Measurements from ENCODE around the gene ZDHHC11.
"Not testable (repeated sequence)": the region's sequence is repeated elsewhere in the genome, so short reads cannot be mapped to it uniquely, and the experiment has no call there.

The ZDHHC11 gene

DNA sequence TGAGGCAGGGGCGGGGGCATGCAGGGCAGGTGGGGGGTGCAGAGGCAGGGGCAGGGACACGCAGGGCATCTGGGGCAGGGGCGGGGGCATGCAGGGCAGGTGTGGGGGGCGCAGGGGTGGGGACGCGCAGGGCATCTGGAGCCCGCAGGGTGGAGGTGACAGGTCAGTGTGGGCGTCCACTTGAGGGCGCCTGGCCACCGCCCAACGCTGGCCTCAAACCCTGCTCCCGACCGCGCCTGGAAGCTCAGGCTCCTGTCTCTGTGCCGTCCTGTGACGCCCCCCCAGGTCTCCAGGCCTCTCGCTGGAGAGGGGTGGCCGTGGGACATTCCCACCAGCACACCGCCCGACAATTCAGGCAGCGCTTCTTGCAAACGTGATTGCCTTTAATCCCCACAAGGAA lies 6.9 kb downstream of the ZDHHC11 start:
- not testable (repeated sequence) for DNase-seq (ENCODE audit: low read depth)

DNA sequence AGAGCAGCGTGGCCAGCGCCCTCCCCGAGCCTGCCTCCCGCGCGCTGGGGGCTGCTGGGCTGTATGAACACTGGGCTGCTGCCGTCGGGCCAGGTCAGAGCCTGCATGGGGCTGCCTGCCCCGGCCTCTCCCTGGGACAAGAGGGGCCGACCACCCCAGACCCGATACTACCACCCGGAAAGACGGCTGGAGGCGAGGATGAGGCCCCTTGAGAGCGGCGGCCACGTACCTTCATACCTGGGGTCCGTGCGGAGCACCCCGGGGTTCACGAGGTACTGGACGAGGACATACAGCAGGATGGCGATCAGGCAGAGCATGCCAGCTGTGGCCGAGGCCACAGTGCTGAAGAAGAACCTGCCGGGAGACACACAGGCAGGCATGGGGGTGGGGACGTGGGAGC lies 7.4 kb downstream of the ZDHHC11 start:
- not testable (repeated sequence) for DNase-seq (ENCODE audit: low read depth)

DNA sequence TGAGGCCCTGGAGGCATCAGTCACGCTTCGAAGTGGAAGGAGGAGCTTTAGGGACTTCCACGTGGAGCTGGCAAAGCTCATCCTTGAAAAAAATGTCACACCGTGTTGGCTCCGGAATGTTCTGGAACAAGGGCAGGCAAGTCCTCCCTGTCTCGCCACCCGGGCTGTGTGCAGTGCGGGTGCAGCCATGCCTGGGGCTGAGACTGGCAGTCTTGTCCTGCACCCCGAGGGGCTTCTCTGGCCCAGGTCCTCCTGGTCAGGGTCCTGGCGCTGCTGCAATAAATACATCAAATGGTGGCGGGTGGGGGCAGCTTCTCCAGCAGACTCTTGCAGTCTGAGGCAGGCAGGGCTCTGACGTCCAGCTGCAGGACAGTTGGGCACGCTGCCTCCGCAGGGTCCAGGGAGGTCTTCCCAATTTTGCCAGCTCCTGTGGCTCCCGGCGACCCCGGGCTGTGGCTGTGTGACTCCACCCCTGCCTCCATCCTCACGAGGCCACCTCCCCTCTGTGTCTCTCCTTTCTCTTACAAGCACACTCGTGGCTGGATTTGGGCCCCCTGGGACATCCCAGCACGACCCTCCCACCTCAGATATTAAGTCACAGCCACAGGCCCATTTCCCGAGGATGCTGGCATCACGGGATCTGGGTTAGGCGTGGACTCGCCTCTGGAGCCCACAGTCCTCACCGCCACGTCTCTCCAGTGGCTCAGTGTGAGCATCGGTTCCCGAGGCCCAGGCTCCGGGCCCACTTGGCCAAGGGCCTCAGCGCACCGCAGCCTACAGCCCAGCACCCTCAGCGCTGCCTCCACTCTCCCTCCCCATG lies 8.2 kb downstream of the ZDHHC11 start:
- not testable (repeated sequence) for DNase-seq (ENCODE audit: low read depth)

DNA sequence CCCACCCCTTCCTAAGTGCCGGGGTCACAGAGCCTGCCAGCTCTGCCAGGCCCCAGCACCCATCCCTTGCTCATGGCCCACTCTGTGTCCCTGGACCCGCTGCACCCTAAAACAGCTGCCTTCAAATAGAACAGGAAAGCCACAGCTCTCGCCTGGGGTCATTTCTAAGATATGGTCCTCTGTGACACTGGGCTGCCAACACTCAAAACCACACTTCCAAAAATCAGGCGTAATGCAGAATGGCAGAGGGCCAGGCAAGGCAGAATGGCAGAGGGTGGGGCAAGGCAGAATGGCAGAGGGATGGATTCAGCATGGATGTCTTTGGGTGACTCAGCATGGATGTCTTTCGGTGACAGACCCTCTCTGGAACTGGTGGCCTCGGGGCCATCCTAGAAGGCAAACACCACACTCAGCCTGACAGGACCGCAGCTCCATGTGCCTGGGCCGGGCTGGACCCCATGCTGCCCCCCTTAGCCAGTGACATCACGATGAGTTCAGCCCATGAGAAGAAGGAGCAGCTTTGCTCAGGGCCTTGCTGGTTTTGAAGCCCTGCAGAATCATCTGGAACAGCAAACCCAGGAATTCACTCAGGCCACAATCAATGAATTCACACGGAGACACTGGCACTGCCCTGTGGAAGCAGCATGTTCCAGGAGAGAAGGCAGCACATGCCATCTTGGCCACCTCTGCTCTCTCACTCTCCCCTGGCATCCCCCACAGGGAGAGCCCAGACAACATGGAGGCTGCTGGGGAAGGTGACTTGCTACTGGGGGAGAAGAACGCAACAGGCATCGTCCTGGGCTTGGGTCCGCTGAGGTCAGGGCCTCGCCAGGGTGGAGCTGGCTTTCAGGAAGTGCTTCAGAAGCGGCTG lies 9.0 kb downstream of the ZDHHC11 start:
- not testable (repeated sequence) for DNase-seq (ENCODE audit: low read depth)

DNA sequence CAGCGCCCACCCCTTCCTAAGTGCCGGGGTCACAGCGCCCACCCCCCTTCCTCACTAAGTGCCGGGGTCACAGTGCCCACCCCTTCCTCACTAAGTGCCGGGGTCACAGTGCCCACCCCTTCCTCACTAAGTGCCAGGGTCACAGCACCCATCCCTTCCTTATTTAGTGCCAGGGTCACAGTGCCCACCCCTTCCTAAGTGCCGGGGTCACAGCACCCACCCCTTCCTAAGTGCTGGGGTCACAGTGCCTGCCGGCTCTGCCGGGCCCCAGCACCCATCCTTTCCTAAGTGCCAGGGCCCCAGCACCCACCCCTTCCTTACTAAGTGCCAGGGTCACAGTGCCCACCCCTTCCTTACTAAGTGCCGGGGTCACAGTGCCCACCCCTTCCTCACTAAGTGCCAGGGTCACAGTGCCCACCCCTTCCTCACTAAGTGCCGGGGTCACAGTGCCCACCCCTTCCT lies 9.8 kb downstream of the ZDHHC11 start:
- DNase-seq (ENCODE audit: low read depth): not testable (repeated sequence)

DNA sequence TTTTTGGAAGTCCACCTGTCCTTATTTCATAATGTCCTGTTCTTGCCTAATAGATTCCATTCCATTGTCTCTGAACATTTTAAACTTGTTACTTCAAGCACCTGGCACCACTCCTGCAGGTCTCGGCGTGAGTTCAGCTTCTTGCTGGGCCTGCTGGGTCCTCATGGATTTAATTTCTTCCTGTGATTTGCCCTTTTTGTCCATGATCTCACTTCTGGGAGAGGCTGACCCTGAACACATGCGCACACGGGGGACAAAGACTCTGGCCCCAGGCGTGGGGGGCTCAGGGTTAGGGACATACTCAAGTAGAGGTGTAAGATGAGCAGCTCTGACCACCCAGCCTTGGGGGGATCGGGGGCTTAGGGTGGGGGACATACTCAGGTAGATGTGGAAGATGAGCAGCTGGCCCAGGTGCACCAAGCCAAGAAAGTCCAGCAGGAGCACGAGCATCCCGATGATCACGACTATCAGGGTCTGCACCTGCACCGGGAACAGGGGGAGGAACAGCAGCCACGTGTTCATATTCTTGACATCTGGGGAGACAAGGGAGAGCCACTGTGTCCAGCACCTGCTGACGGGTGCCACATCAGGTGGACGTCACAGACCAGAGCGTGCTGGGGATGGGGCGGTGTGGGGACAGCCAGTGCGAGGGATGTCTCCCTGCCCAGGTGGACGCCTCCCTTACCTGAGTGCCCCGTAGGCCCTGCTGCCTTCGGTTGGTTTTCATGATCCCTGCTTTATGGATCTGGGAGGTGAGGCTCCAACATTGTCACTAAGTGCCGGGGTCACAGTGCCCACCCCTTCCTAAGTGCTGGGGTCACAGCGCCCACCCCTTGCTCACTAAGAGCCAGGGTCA lies 10.4 kb downstream of the ZDHHC11 start:
- DNase-seq (ENCODE audit: low read depth): not testable (repeated sequence)

DNA sequence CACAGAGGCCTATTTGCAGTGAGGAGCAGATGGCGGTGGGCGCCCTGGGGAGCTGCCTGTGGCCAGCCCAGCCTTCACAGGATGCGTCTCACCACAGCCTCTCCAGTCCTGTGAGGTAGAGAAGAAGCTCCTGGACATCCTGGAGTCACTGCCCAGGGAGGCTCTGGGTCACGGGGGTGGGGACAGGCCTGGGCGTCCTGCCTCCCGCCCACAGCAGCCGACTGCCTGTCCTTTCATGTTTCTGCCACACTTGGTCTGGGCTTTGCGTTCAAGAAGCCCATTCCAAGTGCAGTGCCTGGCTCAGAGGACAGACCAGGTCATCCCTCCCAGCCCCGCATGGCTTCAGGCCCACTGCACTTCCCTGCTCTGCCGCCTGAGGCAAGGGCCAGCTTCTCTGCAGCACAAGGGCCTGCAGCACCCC lies 12.3 kb downstream of the ZDHHC11 start:
- DNase-seq (ENCODE audit: low read depth): not testable (repeated sequence)

DNA sequence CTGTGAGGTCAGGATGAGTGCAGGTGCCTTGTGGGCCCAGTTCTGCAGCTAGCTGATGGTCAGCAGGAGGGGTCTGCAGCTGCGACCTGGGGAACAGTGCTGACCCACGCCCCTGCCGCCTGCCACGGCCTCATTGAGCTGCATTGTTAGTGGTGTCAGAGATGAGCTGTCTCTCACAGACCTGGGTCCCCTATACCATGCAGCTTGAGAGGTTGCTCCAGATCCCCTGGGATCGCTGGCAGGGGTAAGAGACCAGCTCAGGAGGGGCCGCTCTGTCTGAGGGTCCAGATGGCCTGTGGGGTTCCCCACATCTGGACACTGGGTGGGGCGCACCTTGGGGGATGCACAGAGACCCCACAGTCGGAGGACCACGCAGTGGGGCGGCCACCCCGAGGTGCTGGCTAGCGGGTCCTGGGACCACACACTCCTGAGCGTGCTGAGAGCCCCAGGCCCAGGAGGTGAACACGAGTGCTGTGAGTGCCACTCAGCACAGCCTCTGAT lies 13.1 kb downstream of the ZDHHC11 start:
- not testable (repeated sequence) for DNase-seq (ENCODE audit: low read depth)

DNA sequence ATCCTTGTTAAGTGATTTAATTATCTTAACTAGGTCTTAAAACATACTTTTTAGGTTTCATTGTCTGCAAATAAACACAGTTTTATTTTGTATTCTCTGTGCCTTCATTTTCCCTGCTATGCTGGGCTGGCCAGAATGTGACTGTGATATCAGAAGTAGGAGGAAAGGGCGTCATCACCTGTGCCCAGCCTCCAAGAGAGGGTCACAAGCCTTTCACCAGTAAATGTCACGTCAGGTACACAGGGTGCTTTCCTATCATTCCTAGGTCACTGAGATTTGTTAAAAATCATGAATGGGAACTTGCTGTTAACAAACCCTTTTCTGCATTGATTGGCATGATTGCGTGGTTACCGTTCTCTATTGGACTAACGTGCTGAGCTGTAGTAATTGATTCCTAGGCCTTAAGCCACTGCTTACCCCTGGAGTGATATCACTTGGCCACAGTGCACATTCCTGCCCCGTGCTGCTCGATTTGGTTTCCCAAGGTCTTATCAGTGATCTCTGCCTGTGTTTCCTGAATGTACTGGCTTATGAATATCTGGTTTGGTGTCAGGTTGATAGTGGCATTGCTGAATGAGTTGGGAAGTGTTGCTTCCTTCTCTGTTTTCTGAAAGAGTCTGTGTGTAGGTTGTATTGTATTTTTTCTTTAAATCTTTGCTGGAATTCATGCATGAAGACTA lies 14.7 kb downstream of the ZDHHC11 start:
- not testable (repeated sequence) for DNase-seq (ENCODE audit: low read depth)

DNA sequence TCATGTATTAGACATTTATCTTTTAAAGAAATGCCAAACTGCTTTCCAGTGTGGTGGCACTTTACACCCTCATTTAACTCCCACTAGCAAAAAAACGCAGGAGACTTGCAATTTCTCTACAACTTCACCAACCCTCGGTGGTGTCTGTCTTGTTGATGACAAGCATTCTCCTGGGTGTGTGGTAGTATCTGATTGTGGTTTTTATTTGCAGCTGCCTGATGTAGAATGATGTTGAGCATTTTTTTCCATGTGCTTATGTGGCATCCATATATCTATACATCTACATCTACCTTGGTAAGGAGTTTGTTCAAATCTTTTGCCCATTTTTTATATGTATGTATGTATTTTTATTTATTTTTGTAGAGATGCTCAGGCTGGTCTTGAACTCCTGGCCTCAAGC lies 16.8 kb downstream of the ZDHHC11 start:
- DNase-seq (ENCODE audit: low read depth): not testable (repeated sequence)

DNA sequence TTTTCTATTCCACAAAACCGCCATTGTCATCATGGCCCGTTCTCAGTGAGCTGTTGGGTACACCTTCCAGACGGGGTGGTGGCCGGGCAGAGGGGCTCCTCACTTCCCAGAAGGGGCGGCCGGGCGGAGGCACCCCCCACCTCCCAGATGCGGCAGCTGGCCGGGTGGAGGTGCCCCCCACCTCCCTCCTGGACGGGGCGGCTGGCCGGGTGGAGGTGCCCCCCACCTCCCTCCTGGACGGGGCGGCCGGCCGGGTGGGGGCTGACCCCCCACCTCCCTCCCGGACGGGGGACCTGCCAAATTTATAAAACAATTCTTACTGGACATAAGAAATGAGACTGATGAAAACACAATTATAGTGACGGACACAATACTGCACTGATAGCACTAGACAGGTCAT lies 22.6 kb downstream of the ZDHHC11 start:
- not testable (repeated sequence) for DNase-seq (ENCODE audit: low read depth)

DNA sequence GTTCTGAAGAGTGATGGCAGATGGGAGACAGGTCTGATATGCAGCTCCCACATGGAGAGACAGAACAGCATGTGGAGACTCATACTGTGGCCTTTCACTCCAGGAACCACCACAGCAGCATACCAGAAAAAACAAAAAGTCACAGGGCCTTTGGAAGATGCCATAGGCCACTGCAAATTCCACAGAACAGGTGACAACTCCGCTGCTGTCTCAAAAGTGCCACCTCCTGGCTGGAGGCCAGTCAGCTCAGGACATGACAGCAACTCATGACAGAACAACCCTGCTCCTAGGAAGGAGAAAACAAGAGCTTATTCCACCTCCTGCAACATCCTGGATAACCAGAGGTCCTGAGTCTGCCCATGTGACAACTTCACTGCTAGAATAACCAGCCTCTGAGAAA lies 25.2 kb downstream of the ZDHHC11 start:
- DNase-seq (ENCODE audit: low read depth): not testable (repeated sequence)

DNA sequence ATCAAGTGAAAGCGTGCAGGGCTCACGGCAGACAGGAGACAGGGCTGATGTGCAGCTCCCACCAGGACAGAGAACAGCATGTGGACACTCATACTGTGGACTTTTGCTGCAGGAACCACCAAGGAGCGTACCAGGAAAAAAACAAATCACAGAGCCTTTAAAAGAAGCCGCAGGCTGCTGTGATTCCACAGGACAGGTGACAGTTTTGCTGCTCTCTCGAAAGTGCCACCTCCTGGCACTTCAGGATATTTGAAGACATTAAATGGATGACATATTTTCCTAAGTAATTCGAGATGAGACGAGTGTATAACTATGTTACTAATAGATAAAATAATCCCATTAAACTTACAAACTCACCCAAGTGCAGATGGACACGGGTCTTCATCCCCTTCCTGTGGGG lies 29.3 kb downstream of the ZDHHC11 start:
- no peak for DNase-seq (ENCODE audit: low read depth)

DNA sequence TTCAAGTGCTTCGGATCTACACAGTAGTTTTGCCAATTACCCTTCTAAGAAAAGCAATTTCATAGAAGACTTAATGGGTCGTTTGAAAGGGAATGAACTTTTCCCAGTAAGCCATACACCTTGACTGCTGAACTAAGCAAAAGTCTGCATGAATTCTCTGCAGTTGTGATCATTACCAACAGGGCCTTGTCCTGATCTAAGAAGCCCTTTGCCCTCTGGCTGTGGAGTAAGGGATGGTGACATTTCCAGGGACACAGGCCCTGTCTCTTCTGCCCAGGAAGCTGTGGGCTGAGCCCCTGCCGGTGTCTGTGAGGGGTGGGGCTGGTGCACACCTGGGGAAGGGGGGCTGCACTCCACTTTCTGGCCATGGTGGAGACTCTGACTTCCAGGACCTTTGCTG lies 30.5 kb downstream of the ZDHHC11 start:
- DNase-seq (ENCODE audit: low read depth): no peak

DNA sequence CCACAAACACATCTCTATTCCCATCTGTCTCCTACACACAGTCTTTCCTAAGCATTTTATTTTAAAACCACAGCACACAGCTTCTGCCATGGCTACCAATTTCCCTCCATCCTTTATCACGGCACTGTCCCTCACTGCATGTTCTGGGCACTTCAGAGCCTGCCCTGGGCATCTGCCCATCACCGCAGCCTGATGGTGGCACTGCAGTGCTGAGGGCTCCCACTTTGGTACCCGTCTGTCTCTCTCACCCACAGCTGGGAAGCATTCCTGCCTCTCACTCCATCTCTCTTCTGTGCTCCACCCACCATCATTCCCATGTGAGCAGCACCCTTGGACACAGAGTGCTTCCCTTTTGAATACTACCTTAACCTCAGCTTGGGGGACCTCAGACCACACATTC lies 31.7 kb downstream of the ZDHHC11 start:
- no peak for DNase-seq (ENCODE audit: low read depth)

DNA sequence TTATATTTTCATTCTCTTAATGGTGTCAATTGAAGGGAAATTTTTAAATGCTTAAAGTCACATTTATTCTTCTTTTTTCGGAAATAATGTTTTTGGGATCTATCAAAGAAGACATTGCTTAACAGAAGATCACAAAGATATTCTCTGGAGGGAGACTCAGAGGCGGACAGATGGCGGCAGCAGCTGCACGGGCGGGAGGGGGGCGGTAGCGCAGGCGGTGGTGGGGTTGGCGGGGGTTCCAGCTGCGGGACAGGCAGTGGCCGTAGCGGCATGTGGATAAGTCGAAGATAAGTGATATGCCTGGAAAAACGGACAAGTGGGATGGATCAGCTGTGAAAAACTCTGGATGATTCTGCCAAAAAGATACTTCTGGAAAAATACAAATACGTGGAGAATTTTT lies 34.6 kb downstream of the ZDHHC11 start:
- no peak for DNase-seq (ENCODE audit: low read depth)

DNA sequence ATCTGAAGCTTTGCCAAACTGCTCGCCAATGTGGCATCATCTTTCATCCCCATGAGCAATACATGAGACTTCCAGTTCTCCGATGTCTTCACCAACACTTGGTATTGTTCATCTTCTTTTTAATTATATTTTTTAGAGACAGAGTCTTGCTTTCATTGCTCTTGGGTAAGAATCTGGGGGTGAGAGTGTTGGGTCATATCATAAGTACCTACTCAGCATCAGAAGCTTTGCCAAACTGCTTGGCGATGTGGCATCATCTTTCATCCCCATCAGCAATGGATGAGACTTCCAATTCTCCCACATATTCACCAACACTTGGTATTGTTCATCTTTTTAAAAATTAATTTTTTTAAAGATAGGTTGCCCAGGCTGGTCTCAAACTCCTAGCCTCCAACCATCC lies 35.3 kb downstream of the ZDHHC11 start:
- DNase-seq (ENCODE audit: low read depth): no peak

DNA sequence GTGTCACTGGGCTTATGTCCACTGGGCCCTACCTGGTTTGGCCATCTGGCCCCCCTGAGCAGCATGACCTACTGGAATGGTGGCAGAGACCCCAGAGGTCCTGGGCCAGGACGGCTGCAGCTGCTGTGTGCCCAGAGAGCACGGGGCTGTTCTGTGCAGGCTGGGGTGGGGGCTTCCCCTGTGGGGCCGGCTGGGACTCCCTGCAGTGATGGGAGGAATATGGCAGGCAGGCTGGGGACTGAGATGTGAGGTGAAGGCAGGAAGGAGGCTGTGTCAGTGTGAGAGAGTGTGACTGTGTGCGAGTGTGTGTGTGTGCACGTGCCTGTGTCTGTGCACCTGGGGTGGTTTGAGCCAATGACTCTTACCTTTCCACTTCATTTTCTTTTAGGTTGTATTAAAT lies 37.2 kb downstream of the ZDHHC11 start:
- not testable (repeated sequence) for DNase-seq (ENCODE audit: low read depth)

DNA sequence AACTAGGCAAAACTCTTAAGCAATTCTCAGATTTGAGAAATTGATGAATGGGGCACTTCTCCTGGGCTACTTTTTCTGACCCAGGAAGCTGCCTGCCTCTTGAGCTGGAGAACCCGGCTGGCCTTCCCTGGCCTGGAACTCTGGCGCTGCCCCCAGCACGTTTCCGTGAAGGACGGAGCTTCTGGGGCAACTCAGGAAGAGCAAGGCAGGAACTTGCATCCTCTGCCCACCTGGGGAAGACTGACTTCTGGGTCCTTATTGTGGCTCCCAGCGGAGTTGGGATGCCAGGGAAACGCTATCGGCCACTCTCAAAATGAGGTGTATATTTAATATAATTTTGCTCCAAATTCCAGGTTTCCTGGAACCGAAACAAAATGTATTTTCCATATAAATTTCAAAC lies 39.4 kb downstream of the ZDHHC11 start:
- DNase-seq (ENCODE audit: low read depth): not testable (repeated sequence)

DNA sequence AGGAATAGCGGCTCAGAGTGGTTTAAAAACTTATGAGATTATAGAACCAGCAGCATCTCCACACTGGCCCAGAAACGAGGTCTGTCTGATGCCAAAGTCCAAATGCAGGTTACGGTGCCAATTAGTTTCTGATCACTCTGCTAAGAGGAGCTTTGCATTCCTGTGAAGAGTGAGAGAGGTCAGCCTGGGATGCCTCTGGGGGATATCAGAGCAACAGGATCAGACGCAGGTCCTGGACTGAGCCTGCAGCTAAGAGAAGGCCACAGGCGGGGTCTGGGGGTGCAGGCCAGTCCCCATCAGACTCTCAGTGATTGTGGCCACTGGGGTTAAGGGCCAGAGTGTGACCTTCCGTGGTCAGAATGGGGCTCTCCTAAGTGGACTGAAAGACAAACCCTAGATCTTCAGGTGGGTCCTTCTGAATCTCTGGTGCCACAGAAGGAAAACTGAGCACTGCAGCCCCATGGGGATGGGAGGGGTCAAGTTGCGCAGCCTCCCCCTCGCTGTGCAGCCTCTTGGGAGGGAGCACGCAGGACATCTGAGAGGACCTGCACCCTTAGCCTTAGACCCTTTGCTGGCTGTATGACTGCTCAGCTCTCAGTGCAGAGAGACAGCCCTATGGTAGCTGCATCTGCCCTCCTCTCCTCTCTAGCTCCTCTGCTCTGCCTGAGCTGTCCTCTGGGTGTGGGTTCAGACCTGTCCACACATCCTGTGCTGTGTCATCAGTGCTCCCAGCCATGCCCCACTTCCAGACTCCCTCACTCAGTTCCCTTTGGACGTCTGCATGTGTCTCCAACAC lies 42.9 kb downstream of the ZDHHC11 start:
- not testable (repeated sequence) for DNase-seq (ENCODE audit: low read depth)
